Activated CD8-positive, alpha-beta memory T cell treated with anti-CD3 and anti-CD28 coated beads, Interleukin-2, amount 50 U/mL, for 4 hours (primary cell): ENCODE data around the gene PTPRD.

Source experiments
- DNase-seq: peaks from one replicate; pipeline ENCODE4 v3.0.0-alpha.2; 2020

Gene PTPRD

GRCh38 chr9:8694983-8695588 lies 1917.7 kb downstream of the PTPRD start:
- no peak for DNase-seq

GRCh38 chr9:8693464-8693863 lies 1919.3 kb downstream of the PTPRD start:
- no peak for DNase-seq

- DNase-seq: no peak
These were observed 1926.3 kb downstream of the PTPRD start for GRCh38 chr9:8686516-8686915.

- no peak for DNase-seq
These were observed 1927.0 kb downstream of the PTPRD start for GRCh38 chr9:8685825-8686224.

- no peak for DNase-seq
These were observed 1927.7 kb downstream of the PTPRD start for GRCh38 chr9:8684978-8685708.

- DNase-seq: no peak
These were observed 1929.3 kb downstream of the PTPRD start for GRCh38 chr9:8683496-8683895.

- no peak for DNase-seq
These were observed 1932.1 kb downstream of the PTPRD start for GRCh38 chr9:8680658-8681057.

GRCh38 chr9:8680157-8680556 lies 1932.6 kb downstream of the PTPRD start:
- DNase-seq: no peak

GRCh38 chr9:8679371-8679822 lies 1933.4 kb downstream of the PTPRD start:
- DNase-seq: no peak

GRCh38 chr9:8677741-8678140 lies 1935.1 kb downstream of the PTPRD start:
- DNase-seq: no peak

- DNase-seq: no peak
These were observed 1938.3 kb downstream of the PTPRD start for GRCh38 chr9:8674536-8674935.

GRCh38 chr9:8673830-8674229 lies 1939.0 kb downstream of the PTPRD start:
- DNase-seq: no peak

GRCh38 chr9:8670751-8671150 lies 1942.1 kb downstream of the PTPRD start:
- no peak for DNase-seq

GRCh38 chr9:8668751-8669150 lies 1944.1 kb downstream of the PTPRD start:
- no peak for DNase-seq

GRCh38 chr9:8668231-8668630 lies 1944.6 kb downstream of the PTPRD start:
- no peak for DNase-seq

GRCh38 chr9:8666060-8666459 lies 1946.7 kb downstream of the PTPRD start:
- no peak for DNase-seq

GRCh38 chr9:8660383-8660782 lies 1952.4 kb downstream of the PTPRD start:
- no peak for DNase-seq

- no peak for DNase-seq
These were observed 1953.7 kb downstream of the PTPRD start for GRCh38 chr9:8659108-8659507.

- DNase-seq: no peak
These were observed 1957.7 kb downstream of the PTPRD start for GRCh38 chr9:8655071-8655470.

GRCh38 chr9:8653855-8654254 lies 1958.9 kb downstream of the PTPRD start:
- DNase-seq: no peak

- DNase-seq: no peak
These were observed 1959.7 kb downstream of the PTPRD start for GRCh38 chr9:8653111-8653510.

- DNase-seq: no peak
These were observed 1960.5 kb downstream of the PTPRD start for GRCh38 chr9:8652255-8652654.

- no peak for DNase-seq
These were observed 1961.0 kb downstream of the PTPRD start for GRCh38 chr9:8651846-8652215.

- no peak for DNase-seq
These were observed 1961.5 kb downstream of the PTPRD start for GRCh38 chr9:8651070-8651845.
